ENCODE results near the gene ZG16. TPM values are rescaled to one million over a fixed set of nuclear protein-coding genes. Genes with fewer than 3 reads are reported as not detected.
"Not testable (repeated sequence)": the region's sequence is repeated elsewhere in the genome, so short reads cannot be mapped to it uniquely, and the experiment has no call there.

Gene ZG16
- total RNA-seq, 1 donor from 2014 or later, result not detected

GRCh38 chr16:29790183-29790948 lies 12.3 kb downstream of the ZG16 start, which contains the start of gene KIF22:
Gene KIF22, plus strand, starts transcription at chr16:29790751. Its CDS starts 9 bp downstream, at chr16:29790760.
- TF ChIP-seq, protein P1, sequence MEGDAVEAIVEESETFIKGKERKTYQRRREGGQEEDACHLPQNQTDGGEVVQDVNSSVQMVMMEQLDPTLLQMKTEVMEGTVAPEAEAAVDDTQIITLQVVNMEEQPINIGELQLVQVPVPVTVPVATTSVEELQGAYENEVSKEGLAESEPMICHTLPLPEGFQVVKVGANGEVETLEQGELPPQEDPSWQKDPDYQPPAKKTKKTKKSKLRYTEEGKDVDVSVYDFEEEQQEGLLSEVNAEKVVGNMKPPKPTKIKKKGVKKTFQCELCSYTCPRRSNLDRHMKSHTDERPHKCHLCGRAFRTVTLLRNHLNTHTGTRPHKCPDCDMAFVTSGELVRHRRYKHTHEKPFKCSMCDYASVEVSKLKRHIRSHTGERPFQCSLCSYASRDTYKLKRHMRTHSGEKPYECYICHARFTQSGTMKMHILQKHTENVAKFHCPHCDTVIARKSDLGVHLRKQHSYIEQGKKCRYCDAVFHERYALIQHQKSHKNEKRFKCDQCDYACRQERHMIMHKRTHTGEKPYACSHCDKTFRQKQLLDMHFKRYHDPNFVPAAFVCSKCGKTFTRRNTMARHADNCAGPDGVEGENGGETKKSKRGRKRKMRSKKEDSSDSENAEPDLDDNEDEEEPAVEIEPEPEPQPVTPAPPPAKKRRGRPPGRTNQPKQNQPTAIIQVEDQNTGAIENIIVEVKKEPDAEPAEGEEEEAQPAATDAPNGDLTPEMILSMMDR (conservative IDR thresholded peaks at IDR 0.05; ENCODE audit: low read depth, low read length), result peak; percentile 57

DNA sequence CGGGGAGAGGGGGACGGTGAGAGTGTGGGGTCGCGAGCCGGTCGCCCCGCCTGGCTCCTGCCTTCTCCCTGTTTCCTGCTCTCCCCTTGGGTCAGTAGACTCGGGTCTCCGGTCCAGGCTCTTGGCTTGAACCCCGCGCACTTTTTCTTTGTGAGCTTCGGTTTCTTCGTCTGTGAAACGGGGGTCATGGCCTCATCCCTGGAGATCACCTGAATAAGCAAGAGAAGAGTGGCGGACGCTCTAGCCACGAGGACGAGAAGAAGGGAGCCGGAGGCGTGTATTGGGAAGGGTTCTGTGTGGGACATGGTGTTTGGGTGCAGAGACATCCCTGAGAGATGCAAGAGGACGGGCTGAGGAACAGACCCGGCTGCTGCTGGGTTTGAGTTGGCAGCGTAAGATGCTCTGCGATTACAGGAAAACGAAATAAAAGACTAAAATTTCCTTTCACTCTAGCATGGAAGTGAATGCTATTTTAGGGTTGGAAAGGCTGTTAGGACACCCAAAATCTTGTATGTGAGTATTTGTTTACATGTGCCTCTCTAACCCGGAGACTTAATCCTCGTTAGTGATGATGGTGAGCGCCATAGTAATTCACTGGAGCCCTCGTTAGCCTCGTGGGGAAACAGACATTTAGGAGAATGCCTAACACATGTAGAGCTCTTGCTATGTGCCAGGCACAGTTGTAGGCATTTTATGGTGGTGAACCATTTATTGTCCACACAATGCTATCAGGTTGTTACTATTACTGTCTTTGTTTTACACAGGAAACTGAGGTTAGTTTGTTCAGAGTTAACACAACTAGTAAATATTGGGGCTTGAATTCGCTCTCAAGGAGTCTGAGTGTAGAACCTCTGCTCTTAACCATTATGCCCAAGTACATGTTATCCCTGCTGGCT lies 13.1 kb downstream of the ZG16 start:
- DNase-seq (ENCODE audit: low read depth), result no peak
- TF ChIP-seq, protein P1 (conservative IDR thresholded peaks at IDR 0.05; ENCODE audit: low read depth, low read length), result no peak
- H3K4me3 ChIP-seq (ENCODE audit: low read depth, low read length), result peak overlapping the region; percentile 97

More at GRCh38 chr16:29790183-29790948, 12.3 kb downstream of the ZG16 start, which contains the start of gene KIF22:
- peak; percentile 70 for DNase-seq (ENCODE audit: low read depth)
- H3K4me3 ChIP-seq (ENCODE audit: low read depth, low read length), result peak within 1 kb of the TSS; percentile 97

GRCh38 chr16:29791845-29792807 lies 14.1 kb downstream of the ZG16 start:
- no peak for DNase-seq (ENCODE audit: low read depth)
- peak overlapping the region; percentile 97 for H3K4me3 ChIP-seq (ENCODE audit: low read depth, low read length)
- TF ChIP-seq, protein P1 (conservative IDR thresholded peaks at IDR 0.05; ENCODE audit: low read depth, low read length), result no peak

GRCh38 chr16:29793153-29793552 lies 15.1 kb downstream of the ZG16 start:
- not testable (repeated sequence) for DNase-seq (ENCODE audit: low read depth); H3K4me3 ChIP-seq (ENCODE audit: low read depth, low read length)

- TF ChIP-seq, protein P1 (conservative IDR thresholded peaks at IDR 0.05; ENCODE audit: low read depth, low read length), result no peak
- no peak for DNase-seq (ENCODE audit: low read depth)
- H3K4me3 ChIP-seq (ENCODE audit: low read depth, low read length), result no peak overlapping the region
Measured at GRCh38 chr16:29794231-29794710, 16.2 kb downstream of the ZG16 start.

GRCh38 chr16:29802416-29802935 lies 24.4 kb downstream of the ZG16 start:
- H3K4me3 ChIP-seq (ENCODE audit: low read depth, low read length), result no peak overlapping the region
- TF ChIP-seq, protein P1 (conservative IDR thresholded peaks at IDR 0.05; ENCODE audit: low read depth, low read length), result no peak
- DNase-seq (ENCODE audit: low read depth), result no peak
